ENCODE data around the gene EPHB6. TPM values are rescaled to one million over a fixed set of nuclear protein-coding genes. Genes with fewer than 3 reads are reported as not detected.

The EPHB6 gene
- total RNA-seq, 1 donor from 2014 or later, result 5.6 TPM

- H3K9me3 Mint-ChIP-seq, result no peaks in the 10 kb centered on the region
- H3K27me3 Mint-ChIP-seq (ENCODE audit: insufficient read depth), result peaks cover 11% of the 10 kb centered on the region
- H3K4me3 Mint-ChIP-seq, result no peak overlapping the region
- H3K27ac Mint-ChIP-seq, result no peak overlapping the region
- no peak for DNase-seq (ENCODE audit: low spot score)
- no peaks in the 10 kb centered on the region for H3K36me3 Mint-ChIP-seq (ENCODE audit: low read depth)
- no peaks in the 10 kb centered on the region for H3K4me1 Mint-ChIP-seq (ENCODE audit: low read depth)
- intact Hi-C loops (cut with micrococcal nuclease), result no loop called here
Measured at GRCh38 chr7:142862351-142862750, 7.5 kb downstream of the EPHB6 start.

GRCh38 chr7:142862786-142863400, 8.0 kb downstream of the EPHB6 start:
- H3K4me3 Mint-ChIP-seq, result no peak overlapping the region
- no peaks in the 10 kb centered on the region for H3K4me1 Mint-ChIP-seq (ENCODE audit: low read depth)
- no peaks in the 10 kb centered on the region for H3K36me3 Mint-ChIP-seq (ENCODE audit: low read depth)
- intact Hi-C loops (cut with micrococcal nuclease), result no loop called here
- peaks cover 11% of the 10 kb centered on the region for H3K27me3 Mint-ChIP-seq (ENCODE audit: insufficient read depth)
- no peak overlapping the region for H3K27ac Mint-ChIP-seq
- H3K9me3 Mint-ChIP-seq, result no peaks in the 10 kb centered on the region
- DNase-seq (ENCODE audit: low spot score), result no peak

GRCh38 chr7:142863891-142864685, 9.2 kb downstream of the EPHB6 start:
- H3K36me3 Mint-ChIP-seq (ENCODE audit: low read depth), result no peaks in the 10 kb centered on the region
- H3K9me3 Mint-ChIP-seq, result no peaks in the 10 kb centered on the region
- intact Hi-C loops (cut with micrococcal nuclease), result no loop called here
- DNase-seq (ENCODE audit: low spot score), result no peak
- no peak overlapping the region for H3K4me3 Mint-ChIP-seq
- peaks cover 11% of the 10 kb centered on the region for H3K27me3 Mint-ChIP-seq (ENCODE audit: insufficient read depth)
- H3K27ac Mint-ChIP-seq, result no peak overlapping the region
- H3K4me1 Mint-ChIP-seq (ENCODE audit: low read depth), result no peaks in the 10 kb centered on the region

GRCh38 chr7:142864980-142865747, 10.3 kb downstream of the EPHB6 start:
- Mint-ChIP-seq H3K4me1 (ENCODE audit: low read depth) (no peaks in the 10 kb centered on the region), H3K4me3 (no peak overlapping the region), H3K27me3 (ENCODE audit: insufficient read depth) (peaks cover 11% of the 10 kb centered on the region), H3K27ac (no peak overlapping the region), H3K36me3 (ENCODE audit: low read depth) (no peaks in the 10 kb centered on the region), H3K9me3 (no peaks in the 10 kb centered on the region)
- no peak for DNase-seq (ENCODE audit: low spot score)
- intact Hi-C loops (cut with micrococcal nuclease), result no loop called here

GRCh38 chr7:142865766-142866165, 10.9 kb downstream of the EPHB6 start:
- Mint-ChIP-seq H3K36me3 (ENCODE audit: low read depth) (no peaks in the 10 kb centered on the region), H3K9me3 (no peaks in the 10 kb centered on the region), H3K4me3 (no peak overlapping the region), H3K27ac (no peak overlapping the region), H3K27me3 (ENCODE audit: insufficient read depth) (peaks cover 5% of the 10 kb centered on the region), H3K4me1 (ENCODE audit: low read depth) (no peaks in the 10 kb centered on the region)
- intact Hi-C loops (cut with micrococcal nuclease), result loop anchor here (1.0 kb wide), 1 partner anchor 11 kb away; no protein-coding TSS in a partner anchor
- DNase-seq (ENCODE audit: low spot score), result no peak

- H3K27me3 Mint-ChIP-seq (ENCODE audit: insufficient read depth), result peaks cover 2% of the 10 kb centered on the region
- no peak for DNase-seq (ENCODE audit: low spot score)
- intact Hi-C loops (cut with micrococcal nuclease), result loop anchor here (1.0 kb wide), 1 partner anchor 12 kb away; no protein-coding TSS in a partner anchor
Measured at GRCh38 chr7:142866361-142867096, 11.7 kb downstream of the EPHB6 start.

GRCh38 chr7:142867097-142867378, 12.2 kb downstream of the EPHB6 start:
- no peak for DNase-seq (ENCODE audit: low spot score)
- H3K4me3 Mint-ChIP-seq, result no peak overlapping the region
- H3K27ac Mint-ChIP-seq, result no peak overlapping the region
- no peaks in the 10 kb centered on the region for H3K27me3 Mint-ChIP-seq (ENCODE audit: insufficient read depth)
- no peaks in the 10 kb centered on the region for H3K36me3 Mint-ChIP-seq (ENCODE audit: low read depth)
- H3K4me1 Mint-ChIP-seq (ENCODE audit: low read depth), result no peaks in the 10 kb centered on the region
- H3K9me3 Mint-ChIP-seq, result no peaks in the 10 kb centered on the region
- intact Hi-C loops (cut with micrococcal nuclease), result no loop called here

More at GRCh38 chr7:142866361-142867096, 11.7 kb downstream of the EPHB6 start:
- Mint-ChIP-seq H3K27ac (no peak overlapping the region), H3K9me3 (no peaks in the 10 kb centered on the region), H3K4me3 (no peak overlapping the region), H3K36me3 (ENCODE audit: low read depth) (no peaks in the 10 kb centered on the region), H3K4me1 (ENCODE audit: low read depth) (no peaks in the 10 kb centered on the region)

- DNase-seq (ENCODE audit: low spot score), result no peak
- intact Hi-C loops (cut with micrococcal nuclease), result no loop called here
- H3K4me1 Mint-ChIP-seq (ENCODE audit: low read depth), result no peaks in the 10 kb centered on the region
- H3K36me3 Mint-ChIP-seq (ENCODE audit: low read depth), result no peaks in the 10 kb centered on the region
- H3K4me3 Mint-ChIP-seq, result no peak overlapping the region
- no peaks in the 10 kb centered on the region for H3K27me3 Mint-ChIP-seq (ENCODE audit: insufficient read depth)
- H3K9me3 Mint-ChIP-seq, result no peaks in the 10 kb centered on the region
- no peak overlapping the region for H3K27ac Mint-ChIP-seq
Measured at GRCh38 chr7:142867398-142868187, 12.7 kb downstream of the EPHB6 start.

GRCh38 chr7:142868188-142868985, 13.5 kb downstream of the EPHB6 start:
- intact Hi-C loops (cut with micrococcal nuclease), result no loop called here
- H3K4me3 Mint-ChIP-seq, result no peak overlapping the region
- H3K9me3 Mint-ChIP-seq, result no peaks in the 10 kb centered on the region
- H3K36me3 Mint-ChIP-seq (ENCODE audit: low read depth), result no peaks in the 10 kb centered on the region
- no peak for DNase-seq (ENCODE audit: low spot score)
- H3K27ac Mint-ChIP-seq, result no peak overlapping the region
- no peaks in the 10 kb centered on the region for H3K4me1 Mint-ChIP-seq (ENCODE audit: low read depth)
- no peaks in the 10 kb centered on the region for H3K27me3 Mint-ChIP-seq (ENCODE audit: insufficient read depth)

GRCh38 chr7:142868986-142869415, 14.1 kb downstream of the EPHB6 start:
- Mint-ChIP-seq H3K27ac (no peak overlapping the region), H3K36me3 (ENCODE audit: low read depth) (no peaks in the 10 kb centered on the region), H3K27me3 (ENCODE audit: insufficient read depth) (no peaks in the 10 kb centered on the region), H3K4me1 (ENCODE audit: low read depth) (no peaks in the 10 kb centered on the region), H3K9me3 (no peaks in the 10 kb centered on the region), H3K4me3 (no peak overlapping the region)
- intact Hi-C loops (cut with micrococcal nuclease), result no loop called here
- DNase-seq (ENCODE audit: low spot score), result no peak

- H3K9me3 Mint-ChIP-seq, result no peaks in the 10 kb centered on the region
- no peak for DNase-seq (ENCODE audit: low spot score)
- no peaks in the 10 kb centered on the region for H3K4me1 Mint-ChIP-seq (ENCODE audit: low read depth)
- H3K4me3 Mint-ChIP-seq, result no peak overlapping the region
- H3K27ac Mint-ChIP-seq, result no peak overlapping the region
- no peaks in the 10 kb centered on the region for H3K36me3 Mint-ChIP-seq (ENCODE audit: low read depth)
- no peaks in the 10 kb centered on the region for H3K27me3 Mint-ChIP-seq (ENCODE audit: insufficient read depth)
- intact Hi-C loops (cut with micrococcal nuclease), result no loop called here
Measured at GRCh38 chr7:142869434-142869833, 14.6 kb downstream of the EPHB6 start.

Data from activated T-helper 1 cell treated with anti-CD3 and anti-CD28 coated beads, Interleukin-12 subunit alpha, Interleukin-12 subunit beta, Interleukin-2, Interleukin-4 antibody, amounts not matched to agents 30 ng/mL and 10 ng/mL and 1 ng/mL, durations not matched to agents 14 hours and 24 hours and 36 hours (primary cell).